ENCODE results near the gene SPOCK1. TPM values are rescaled to one million over a fixed set of nuclear protein-coding genes. Genes with fewer than 3 reads are reported as not detected.

The SPOCK1 gene
- total RNA-seq, 4 donors from 2014 or later = 8.6 to 34.8 (median 13.2) TPM

- Histone ChIP-seq H3K9me3 (no peaks in the 10 kb centered on the region), H3K27ac (no peak overlapping the region), H3K27me3 (no peaks in the 10 kb centered on the region), H3K36me3 (no peaks in the 10 kb centered on the region), H3K4me1 (no peaks in the 10 kb centered on the region), H3K4me3 (no peak overlapping the region)
- in situ Hi-C loops (cut with MboI; ENCODE audit: low pct_ligation_motif_present in 1 of 4, low pct_unique_long_range_greater_than_20kb in 1 of 4, low sequenced_read_pairs in 3 of 4) = no loop called here
- TF ChIP-seq EP300 (IDR thresholded peaks at IDR 0.05; ENCODE audit: low read depth) (no peak), POLR2AphosphoS5 (IDR thresholded peaks at IDR 0.05) (no peak)
- TF ChIP-seq, protein P1, sequence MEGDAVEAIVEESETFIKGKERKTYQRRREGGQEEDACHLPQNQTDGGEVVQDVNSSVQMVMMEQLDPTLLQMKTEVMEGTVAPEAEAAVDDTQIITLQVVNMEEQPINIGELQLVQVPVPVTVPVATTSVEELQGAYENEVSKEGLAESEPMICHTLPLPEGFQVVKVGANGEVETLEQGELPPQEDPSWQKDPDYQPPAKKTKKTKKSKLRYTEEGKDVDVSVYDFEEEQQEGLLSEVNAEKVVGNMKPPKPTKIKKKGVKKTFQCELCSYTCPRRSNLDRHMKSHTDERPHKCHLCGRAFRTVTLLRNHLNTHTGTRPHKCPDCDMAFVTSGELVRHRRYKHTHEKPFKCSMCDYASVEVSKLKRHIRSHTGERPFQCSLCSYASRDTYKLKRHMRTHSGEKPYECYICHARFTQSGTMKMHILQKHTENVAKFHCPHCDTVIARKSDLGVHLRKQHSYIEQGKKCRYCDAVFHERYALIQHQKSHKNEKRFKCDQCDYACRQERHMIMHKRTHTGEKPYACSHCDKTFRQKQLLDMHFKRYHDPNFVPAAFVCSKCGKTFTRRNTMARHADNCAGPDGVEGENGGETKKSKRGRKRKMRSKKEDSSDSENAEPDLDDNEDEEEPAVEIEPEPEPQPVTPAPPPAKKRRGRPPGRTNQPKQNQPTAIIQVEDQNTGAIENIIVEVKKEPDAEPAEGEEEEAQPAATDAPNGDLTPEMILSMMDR (IDR thresholded peaks at IDR 0.05) = no peak
- no peak for DNase-seq
- intact Hi-C loops (cut with DNase I; ENCODE audit: low total_unique reads) = no loop called here
- WGBS, 2 donors (ENCODE audit: low coverage in 1 of 2) = 61 to 67% methylated on average over 6 to 7 of the region's 7 CpGs
These were observed 364.1 kb downstream of the SPOCK1 start for GRCh38 chr5:137134920-137135532.

- DNase-seq = no peak
- TF ChIP-seq POLR2AphosphoS5 (IDR thresholded peaks at IDR 0.05) = no peak
- no peak for TF ChIP-seq EP300 (IDR thresholded peaks at IDR 0.05; ENCODE audit: low read depth)
- TF ChIP-seq POLR2A (IDR thresholded peaks at IDR 0.05) = no peak
- TF ChIP-seq, protein P1 (IDR thresholded peaks at IDR 0.05) = no peak
- Histone ChIP-seq H3K36me3 (no peaks in the 10 kb centered on the region), H3K4me1 (no peaks in the 10 kb centered on the region), H3K27me3 (no peaks in the 10 kb centered on the region), H3K9me3 (no peaks in the 10 kb centered on the region), H3K4me3 (no peak overlapping the region), H3K27ac (no peak overlapping the region)
- in situ Hi-C loops (cut with MboI; ENCODE audit: low pct_ligation_motif_present in 1 of 4, low pct_unique_long_range_greater_than_20kb in 1 of 4, low sequenced_read_pairs in 3 of 4) = no loop called here
- 50% methylated on average over 2 of the region's 2 CpGs; no CpG with 5 or more reads in 1 of the 2 donors for WGBS, 2 donors (ENCODE audit: low coverage in 1 of 2)
- intact Hi-C loops (cut with DNase I; ENCODE audit: low total_unique reads) = no loop called here
These were observed 369.0 kb downstream of the SPOCK1 start for GRCh38 chr5:137129886-137130680.

DNA sequence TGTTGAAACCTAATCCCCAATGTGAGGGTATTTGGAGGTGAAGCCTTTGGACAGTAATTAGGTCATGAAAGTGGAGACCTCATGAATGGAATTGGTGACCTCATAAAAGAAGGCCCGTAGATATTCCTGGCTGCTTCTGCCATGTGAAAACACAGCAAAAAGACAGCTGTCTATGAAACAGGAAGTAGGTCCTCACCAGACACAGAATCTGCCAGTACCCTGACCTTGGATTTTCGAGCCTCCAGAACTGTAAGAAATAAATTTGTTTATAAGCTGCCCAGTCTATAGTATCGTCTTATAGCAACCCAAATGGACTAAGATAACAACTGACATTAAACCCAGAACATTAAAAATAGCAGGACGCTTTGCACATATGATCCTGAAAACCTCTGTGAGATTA, 371.1 kb downstream of the SPOCK1 start:
- no peaks in the 10 kb centered on the region for H3K4me1 ChIP-seq
- no peaks in the 10 kb centered on the region for H3K36me3 ChIP-seq
- intact Hi-C loops (cut with DNase I; ENCODE audit: low total_unique reads) = no loop called here
- no peaks in the 10 kb centered on the region for H3K27me3 ChIP-seq
- DNase-seq = no peak
- TF ChIP-seq, protein P1 (IDR thresholded peaks at IDR 0.05) = no peak
- TF ChIP-seq EP300 (IDR thresholded peaks at IDR 0.05; ENCODE audit: low read depth) (no peak), POLR2A (IDR thresholded peaks at IDR 0.05) (no peak), POLR2AphosphoS5 (IDR thresholded peaks at IDR 0.05) (no peak)
- H3K27ac ChIP-seq = no peak overlapping the region
- no peak overlapping the region for H3K4me3 ChIP-seq
- 65 to 68% methylated on average over 2 to 4 of the region's 4 CpGs for WGBS, 2 donors (ENCODE audit: low coverage in 1 of 2)
- in situ Hi-C loops (cut with MboI; ENCODE audit: low pct_ligation_motif_present in 1 of 4, low pct_unique_long_range_greater_than_20kb in 1 of 4, low sequenced_read_pairs in 3 of 4) = no loop called here
- H3K9me3 ChIP-seq = no peaks in the 10 kb centered on the region

- 89% methylated on average over 1 of the region's 1 CpG; no CpG with 5 or more reads in 1 of the 2 donors for WGBS, 2 donors (ENCODE audit: low coverage in 1 of 2)
- no peak for TF ChIP-seq POLR2AphosphoS5 (IDR thresholded peaks at IDR 0.05)
- no peak for TF ChIP-seq POLR2A (IDR thresholded peaks at IDR 0.05)
- no peak for TF ChIP-seq EP300 (IDR thresholded peaks at IDR 0.05; ENCODE audit: low read depth)
- TF ChIP-seq, protein P1 (IDR thresholded peaks at IDR 0.05) = no peak
- in situ Hi-C loops (cut with MboI; ENCODE audit: low pct_ligation_motif_present in 1 of 4, low pct_unique_long_range_greater_than_20kb in 1 of 4, low sequenced_read_pairs in 3 of 4) = no loop called here
These were observed 372.3 kb downstream of the SPOCK1 start for GRCh38 chr5:137126829-137127228.

More at GRCh38 chr5:137126829-137127228, 372.3 kb downstream of the SPOCK1 start:
- intact Hi-C loops (cut with DNase I; ENCODE audit: low total_unique reads) = no loop called here
- DNase-seq = no peak
- no peaks in the 10 kb centered on the region for H3K9me3 ChIP-seq
- H3K4me3 ChIP-seq = no peak overlapping the region
- H3K4me1 ChIP-seq = peaks cover 0 to 4% (median 0%) of the 10 kb centered on the region in 4 donors
- H3K27me3 ChIP-seq = no peaks in the 10 kb centered on the region
- no peaks in the 10 kb centered on the region for H3K36me3 ChIP-seq
- H3K27ac ChIP-seq = no peak overlapping the region

All from transverse colon (tissue), 4 donors.